Epithelial cell of esophagus (primary cell): Measurements from ENCODE around the gene B3GNT7.

Experiments used
- DNase-seq: peaks from one replicate; pipeline ENCODE4 v3.0.0; 2010; ENCODE audit warnings: low read depth
- H3K4me3 ChIP-seq: 2 replicates; pipeline ENCODE4 v1.5.1; 2011; ENCODE audit warnings: mild to moderate bottlenecking, low read length, control low read depth
- TF ChIP-seq, protein P1 (sequence below): IDR thresholded peaks from 2 replicates; pipeline ENCODE4 v1.5.1; 2011; ENCODE audit warnings: low read depth, mild to moderate bottlenecking, low read length, control low read depth, inconsistent platforms; ENCODE audit not compliant: insufficient read depth; ENCODE audit errors: missing control alignments

The B3GNT7 gene

DNA sequence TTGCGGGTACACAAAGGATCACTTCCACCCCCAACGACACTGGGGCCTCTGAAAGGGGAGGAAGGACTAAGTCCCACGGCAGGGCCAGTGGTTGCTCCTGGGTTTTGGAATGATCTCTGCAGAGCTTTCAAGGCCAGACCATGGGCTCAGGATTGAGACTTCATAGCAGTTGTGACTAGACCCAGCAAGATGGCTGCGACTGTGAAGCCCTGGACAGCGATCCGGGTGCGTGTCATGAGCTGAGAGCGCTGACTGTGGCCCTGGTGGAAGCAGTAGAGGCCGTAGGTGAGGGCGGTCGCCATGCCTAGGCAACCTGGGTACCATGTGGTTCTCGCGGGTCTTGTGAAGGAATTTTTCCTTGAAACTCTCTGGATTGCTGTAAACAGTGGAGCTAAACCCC lies 41.4 kb downstream of the B3GNT7 start:
- TF ChIP-seq, protein P1, sequence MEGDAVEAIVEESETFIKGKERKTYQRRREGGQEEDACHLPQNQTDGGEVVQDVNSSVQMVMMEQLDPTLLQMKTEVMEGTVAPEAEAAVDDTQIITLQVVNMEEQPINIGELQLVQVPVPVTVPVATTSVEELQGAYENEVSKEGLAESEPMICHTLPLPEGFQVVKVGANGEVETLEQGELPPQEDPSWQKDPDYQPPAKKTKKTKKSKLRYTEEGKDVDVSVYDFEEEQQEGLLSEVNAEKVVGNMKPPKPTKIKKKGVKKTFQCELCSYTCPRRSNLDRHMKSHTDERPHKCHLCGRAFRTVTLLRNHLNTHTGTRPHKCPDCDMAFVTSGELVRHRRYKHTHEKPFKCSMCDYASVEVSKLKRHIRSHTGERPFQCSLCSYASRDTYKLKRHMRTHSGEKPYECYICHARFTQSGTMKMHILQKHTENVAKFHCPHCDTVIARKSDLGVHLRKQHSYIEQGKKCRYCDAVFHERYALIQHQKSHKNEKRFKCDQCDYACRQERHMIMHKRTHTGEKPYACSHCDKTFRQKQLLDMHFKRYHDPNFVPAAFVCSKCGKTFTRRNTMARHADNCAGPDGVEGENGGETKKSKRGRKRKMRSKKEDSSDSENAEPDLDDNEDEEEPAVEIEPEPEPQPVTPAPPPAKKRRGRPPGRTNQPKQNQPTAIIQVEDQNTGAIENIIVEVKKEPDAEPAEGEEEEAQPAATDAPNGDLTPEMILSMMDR: no peak
- no peak overlapping the region for H3K4me3 ChIP-seq
- DNase-seq: no peak

DNA sequence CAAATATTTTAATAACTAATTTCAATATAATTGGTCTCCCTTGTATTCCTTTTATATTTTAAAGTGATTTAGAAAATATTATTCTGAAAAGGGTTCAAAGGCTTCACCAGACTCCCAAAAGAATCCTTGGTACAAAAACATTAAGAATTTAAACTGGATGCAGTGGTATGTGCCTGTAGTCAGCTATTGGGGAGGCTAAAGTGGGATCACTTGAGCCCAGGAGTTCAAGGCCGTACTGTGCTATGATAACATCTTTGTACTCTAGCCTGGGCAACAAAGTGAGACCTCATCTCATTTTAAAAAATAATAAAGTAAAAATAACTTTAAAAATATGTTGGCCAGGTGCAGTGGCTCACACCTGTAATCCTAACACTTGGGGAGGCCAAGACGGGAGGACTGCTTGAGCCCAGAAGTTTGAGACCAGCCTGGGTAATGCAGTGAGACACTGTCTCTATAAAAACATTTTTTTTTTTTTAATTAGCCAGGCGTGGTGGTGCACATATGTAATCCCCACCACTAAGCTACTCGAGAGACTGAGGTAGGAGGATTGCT lies 54.1 kb downstream of the B3GNT7 start:
- no peak for DNase-seq
- no peak overlapping the region for H3K4me3 ChIP-seq
- TF ChIP-seq, protein P1: no peak

DNA sequence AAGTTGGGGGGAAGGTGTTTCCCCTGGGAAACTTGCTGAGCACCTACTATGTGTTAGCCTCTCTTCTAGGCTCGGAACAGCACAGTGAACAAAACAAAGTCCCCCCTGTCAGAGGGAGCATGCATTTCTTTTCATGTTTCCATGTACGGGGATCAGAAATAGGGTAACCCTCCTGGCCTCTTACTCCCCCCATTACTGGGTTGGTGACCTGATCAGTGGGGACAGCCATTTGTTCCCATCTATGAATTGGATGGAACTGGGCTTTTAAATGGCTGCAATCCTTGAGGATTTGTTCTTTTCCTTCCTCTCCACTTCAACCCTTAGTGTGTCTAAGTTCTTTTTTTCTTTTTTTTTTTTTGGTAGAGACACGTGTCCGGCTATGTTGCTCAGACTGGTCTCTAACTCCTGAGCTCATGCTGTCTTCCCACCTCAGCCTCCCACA lies 55.1 kb downstream of the B3GNT7 start:
- TF ChIP-seq, protein P1: no peak
- no peak for DNase-seq
- H3K4me3 ChIP-seq: no peak overlapping the region
